HG03108 (cell line): Measurements from ENCODE around the gene DHCR7.

Experiments used
- ATAC-seq: cut with Tn5 transposase; IDR thresholded peaks from one replicate; pipeline ENCODE4 v1.9.1; 2021; ENCODE audit warnings: moderate library complexity; ENCODE audit not compliant: unreplicated experiment

Gene DHCR7

DNA sequence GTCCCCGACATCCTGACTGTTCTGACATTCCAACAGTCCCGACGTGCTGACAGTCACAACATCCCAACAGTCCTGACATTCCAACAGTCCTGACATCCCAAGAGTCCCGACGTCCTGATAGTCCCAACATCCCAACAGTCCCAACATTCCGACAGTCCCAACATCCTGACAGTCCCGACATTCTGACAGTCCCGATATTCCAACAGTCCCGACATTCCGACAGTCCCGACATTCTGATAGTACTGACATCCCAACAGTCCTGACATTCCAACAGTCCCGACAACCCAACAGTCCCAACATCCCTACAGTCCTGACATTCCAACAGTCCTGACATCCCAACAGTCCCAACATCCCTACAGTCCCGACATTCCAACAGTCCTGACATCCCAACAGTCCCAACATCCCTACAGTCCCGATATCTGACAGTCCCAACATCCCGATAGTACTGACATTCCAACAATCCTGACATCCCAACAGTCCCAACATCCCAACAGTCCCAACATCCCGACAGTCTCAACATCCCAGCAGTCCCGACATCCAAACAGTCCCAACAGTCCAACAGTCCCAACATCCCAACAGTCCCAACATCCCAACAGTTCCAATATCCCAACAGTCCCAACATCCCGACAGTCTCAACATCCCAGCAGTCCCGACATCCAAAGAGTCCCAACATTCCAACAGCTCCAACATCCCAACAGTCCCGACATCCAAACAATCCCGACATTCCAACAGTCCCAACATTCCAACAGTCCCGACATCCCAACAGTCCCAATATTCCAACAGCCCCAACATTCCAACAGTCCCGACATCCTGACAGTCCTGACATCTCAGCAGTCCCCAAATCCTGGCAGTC, 60.2 kb downstream of the DHCR7 start:
- ATAC-seq: no peak

DNA sequence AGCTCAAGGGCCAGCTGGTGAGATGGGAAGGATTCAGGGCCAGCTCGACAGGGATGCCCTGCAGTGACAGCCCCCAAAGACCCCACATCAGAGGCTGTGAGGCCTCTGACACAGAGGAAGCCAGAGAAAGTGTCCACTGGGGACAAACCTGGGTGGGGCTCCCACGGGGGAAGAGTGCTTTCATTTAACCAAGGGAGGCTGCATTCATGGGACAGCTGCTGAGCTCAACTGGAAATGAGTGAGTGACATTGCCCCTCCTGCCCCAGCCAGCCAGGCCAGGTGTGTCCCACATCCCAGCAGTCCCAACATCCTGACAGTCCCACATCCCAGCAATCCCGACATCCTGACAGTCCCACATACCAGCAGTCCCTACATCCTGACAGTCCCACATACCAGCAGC, 61.0 kb downstream of the DHCR7 start:
- no peak for ATAC-seq

DNA sequence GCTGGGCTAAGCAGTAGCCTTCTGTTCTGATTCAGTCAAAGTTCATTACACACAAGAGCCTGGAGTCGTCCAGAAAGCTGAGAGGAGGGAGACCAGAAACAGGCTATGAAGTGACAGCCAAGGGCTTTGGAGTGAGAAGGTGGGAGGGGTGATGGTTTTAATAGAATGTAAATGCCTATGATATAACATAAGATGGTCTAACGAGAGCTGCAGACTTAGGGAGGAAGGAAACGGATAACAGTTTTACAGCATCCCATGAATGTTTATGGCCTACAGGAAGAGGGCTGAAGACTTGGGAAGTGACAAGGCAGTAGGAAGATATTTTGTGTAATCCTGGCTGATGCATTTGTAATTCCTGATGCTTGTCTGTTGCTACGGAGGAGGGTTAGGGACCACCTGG, 62.0 kb downstream of the DHCR7 start:
- ATAC-seq: no peak

DNA sequence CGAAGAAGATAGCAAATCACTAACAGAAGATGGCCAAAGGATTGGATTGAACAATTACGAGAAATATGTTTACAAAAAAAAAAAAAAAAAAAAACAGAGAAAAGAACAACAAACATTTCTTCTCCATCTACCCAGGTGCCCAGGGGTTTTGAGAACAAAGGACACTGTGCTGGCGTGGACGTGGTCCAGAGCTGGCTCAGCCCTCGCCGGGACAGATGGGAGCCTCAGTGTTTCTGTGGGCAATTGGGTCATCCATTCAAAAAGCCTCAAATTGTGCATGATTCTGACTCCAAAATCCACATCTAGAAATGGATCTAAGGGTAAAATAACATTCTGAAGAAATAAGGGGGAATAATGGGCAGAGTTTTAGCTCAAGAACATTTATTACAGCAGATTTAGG, 63.1 kb downstream of the DHCR7 start:
- ATAC-seq: no peak

DNA sequence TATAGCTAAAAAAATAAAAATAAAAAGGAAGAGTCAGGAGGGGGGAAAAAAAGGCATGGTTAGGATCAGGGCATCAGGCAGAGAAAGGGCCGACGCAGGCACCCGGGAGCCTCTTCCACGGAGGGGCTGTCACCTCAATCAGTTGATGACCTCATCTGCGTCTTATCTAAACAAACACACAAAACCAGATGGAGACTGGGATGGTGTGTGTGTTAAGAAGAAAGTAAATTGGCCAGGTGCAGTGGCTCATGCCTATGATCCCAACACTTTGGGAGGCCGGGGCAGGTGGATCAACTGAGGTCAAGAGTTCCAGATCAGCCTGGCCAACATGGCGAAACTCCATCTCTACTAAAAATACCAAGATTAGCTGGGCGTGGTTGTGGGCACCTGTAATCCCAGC, 63.6 kb downstream of the DHCR7 start:
- no peak for ATAC-seq
